Activated CD8-positive, alpha-beta memory T cell treated with anti-CD3 and anti-CD28 coated beads, Interleukin-2, amount 50 U/mL, for 1 hour (primary cell): Measurements from ENCODE around the gene SCAF11.
"Not testable (repeated sequence)": the region's sequence is repeated elsewhere in the genome, so short reads cannot be mapped to it uniquely, and the experiment has no call there.

Experiments used
- DNase-seq: peaks from one replicate; pipeline ENCODE4 v3.0.0-alpha.2; 2020; ENCODE audit errors: extremely low read depth

The SCAF11 gene

DNA sequence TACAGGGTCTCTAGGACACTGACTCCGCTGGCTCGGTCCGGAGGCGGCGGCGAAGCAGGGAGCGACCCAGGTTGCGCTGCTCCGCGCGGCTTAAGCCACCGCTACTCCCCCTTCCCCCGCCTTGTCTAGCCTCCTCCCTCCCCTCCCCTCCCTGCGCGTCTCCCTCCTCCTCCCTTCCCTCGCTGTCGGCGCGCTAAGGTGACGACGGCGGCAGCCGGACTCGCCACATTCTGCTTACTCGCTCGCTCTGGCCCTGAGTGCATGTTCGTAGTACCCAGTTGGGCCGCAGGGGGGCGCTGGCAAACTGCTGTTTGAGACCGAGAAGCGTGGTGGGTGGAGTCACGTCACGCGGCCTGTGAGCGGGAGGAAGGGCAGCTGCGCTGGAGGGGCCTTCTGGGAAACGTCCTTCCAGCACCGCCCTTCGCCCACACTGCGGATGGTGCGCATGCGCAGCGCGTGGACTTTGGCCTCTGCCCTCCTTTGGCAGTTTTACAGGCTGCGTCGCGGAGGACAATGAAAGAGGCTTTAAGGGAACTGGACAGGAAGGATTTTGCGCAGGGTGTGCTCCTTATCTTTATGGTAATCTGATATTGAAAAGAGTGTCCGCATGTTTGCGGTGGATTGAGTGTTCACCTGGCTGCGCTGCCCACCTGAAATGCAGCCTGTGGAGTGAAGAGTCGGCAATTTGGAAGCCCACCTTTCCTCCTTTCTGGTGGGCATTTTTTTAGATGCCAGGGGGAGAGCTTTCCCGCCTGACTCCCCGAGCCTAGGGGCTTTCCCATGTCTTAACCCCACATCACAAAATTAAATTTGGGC, at the start of gene SCAF11:
Gene SCAF11, minus strand, starts transcription at position 107 of the 816 bp plus-strand sequence. CDS start 26,407 bp downstream, outside the sequence.
- peak; percentile 100 for DNase-seq

DNA sequence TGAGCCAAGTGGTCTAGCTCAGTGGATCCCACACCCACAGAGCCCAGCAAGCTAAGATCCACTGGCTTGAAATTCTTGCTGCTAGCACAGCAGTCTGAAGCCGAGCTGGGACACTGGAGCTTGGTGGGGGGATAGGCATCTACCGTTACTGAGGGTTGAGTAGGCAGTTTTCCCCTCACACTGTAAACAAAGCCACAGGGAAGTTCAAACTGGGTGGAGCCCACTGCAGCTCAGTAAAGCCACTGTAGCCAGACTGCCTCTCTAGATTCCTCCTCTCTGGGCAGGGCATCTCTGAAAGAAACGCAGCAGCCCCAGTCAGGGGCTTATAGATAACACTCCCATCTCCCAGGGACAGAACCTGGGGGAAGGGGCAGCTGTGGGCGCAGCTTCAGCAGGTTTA, 46.7 kb upstream of the SCAF11 start:
- not testable (repeated sequence) for DNase-seq

DNA sequence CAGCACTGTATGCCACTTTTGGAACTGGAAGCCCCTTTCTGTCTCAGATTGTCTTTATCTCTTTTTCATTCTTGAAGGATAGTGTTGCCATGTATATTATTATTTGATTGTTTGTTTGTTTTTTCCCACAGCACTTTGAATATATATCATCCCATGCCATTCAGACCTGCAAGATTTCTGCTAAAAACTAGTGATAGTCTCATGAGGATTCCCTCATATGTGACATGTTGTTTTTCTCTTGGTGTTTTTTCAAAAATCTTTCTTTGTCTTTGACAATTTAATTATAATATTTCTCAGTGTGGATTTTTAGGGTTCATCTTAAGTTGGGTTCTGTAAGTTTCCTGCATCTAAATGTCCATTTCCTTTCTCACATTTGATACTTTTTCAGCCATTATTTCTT, 36.8 kb upstream of the SCAF11 start:
- DNase-seq: no peak

GRCh38 chr12:46024099-46024498, 33.7 kb upstream of the SCAF11 start:
- DNase-seq: no peak

DNA sequence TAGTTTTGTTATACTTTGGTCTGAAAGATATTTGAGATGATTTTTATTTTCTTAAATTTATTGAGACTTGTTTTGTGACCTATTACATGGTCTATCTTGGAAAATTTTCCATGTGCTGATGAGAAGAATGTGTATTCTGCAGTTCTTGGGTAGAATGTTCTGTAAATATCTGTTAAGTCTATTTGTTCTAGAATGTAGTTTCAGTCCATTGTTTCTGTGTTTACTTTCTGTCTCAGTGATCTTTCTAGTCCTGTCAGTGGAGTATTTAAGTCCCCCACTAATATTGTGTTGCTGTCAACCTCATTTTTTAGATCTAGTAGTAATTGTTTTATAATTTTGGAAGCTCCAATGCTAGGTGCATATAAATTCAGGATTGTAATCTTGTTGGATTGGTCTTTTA, 30.4 kb upstream of the SCAF11 start:
- no peak for DNase-seq

DNA sequence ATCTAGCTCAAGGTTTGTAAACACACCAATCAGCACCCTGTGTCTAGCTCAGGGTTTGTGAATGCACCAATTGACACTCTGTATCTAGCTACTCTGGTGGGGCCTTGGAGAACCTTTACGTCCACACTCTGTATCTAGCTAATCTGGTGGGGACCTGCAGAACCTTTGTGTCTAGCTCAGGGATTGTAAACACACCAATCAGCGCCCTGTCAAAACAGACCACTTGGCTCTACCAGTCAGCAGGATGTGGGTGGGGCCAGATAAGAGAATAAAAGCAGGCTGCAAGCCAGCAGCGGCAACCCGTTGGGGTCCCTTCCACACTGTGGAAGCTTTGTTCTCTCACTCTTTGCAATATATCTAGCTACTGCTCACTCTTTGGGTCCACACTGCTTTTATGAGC, 28.3 kb upstream of the SCAF11 start:
- not testable (repeated sequence) for DNase-seq

DNA sequence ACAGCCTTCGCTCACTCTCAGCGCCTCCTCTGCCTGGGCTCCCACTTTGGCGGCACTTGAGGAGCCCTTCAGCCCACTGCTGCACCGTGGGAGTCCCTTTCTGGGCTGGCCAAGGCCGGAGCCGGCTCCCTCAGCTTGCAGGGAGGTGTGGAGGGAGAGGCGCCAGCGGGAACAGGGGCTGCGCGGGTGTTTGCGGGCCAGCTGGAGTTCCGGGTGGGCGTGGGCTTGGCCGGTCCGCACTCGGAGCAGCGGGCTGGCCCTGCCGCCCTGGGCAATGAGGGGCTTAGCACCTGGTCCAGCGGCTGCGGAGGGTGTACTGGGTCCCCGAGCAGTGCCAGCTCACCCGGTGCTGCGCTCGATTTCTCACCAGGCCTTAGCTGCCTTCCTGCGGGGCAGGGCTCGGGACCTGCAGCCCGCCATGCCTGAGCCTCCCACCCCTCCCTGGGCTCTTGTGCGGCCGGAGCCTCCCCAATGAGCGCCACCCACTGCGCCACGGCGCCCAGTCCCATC, 27.5 kb upstream of the SCAF11 start:
- not testable (repeated sequence) for DNase-seq

GRCh38 chr12:46005823-46006222, 15.4 kb upstream of the SCAF11 start:
- DNase-seq: no peak

DNA sequence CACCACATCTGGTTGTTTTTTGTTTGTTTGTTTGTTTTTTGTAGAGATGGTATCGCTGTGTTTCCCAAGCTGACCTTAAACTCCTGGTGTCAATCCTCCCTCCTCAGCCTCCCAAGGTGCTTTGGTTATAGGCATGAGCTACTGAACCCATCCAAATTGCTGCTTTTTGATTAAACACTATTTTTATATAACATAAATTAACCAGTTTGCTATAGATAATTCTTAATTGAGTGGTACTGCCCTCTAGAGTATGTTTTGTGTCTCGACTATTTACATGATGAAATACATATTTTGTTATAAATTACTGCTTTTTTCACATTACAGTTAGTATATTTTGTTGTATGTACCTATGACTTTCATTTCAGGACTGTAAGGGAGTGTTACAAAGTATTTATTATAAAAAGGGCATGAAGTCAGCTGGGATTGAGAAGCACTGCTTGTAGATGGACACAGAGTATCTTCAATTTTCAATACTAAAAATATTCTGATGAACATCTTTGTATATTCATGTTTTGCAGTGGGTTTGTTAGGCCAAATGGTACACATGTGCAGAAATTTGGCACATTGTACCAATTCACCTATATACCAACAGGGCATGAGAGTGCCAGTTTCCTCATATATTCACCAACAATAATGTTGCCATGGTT, 14.9 kb upstream of the SCAF11 start:
- no peak for DNase-seq

DNA sequence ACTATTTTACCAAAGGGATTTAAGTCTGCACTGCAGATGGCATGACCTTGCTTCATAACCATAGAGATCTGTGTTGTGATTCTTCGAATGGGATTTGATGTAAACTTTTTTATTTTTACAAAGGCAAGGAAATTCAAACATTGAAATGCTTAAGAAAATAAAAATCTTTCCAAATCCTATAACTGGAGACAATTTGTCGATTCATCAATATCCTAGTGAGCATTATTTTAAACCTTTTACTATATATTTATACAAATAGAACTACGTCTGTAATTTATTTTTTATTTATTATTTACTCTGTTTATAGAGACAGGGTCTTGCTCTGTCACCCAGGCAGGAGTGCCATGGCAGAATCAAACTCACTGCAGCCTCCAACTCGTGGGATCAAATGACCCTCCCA, 14.3 kb upstream of the SCAF11 start:
- no peak for DNase-seq

- DNase-seq: not testable (repeated sequence)
Observed at GRCh38 chr12:46000076-46000475, 9.7 kb upstream of the SCAF11 start.

DNA sequence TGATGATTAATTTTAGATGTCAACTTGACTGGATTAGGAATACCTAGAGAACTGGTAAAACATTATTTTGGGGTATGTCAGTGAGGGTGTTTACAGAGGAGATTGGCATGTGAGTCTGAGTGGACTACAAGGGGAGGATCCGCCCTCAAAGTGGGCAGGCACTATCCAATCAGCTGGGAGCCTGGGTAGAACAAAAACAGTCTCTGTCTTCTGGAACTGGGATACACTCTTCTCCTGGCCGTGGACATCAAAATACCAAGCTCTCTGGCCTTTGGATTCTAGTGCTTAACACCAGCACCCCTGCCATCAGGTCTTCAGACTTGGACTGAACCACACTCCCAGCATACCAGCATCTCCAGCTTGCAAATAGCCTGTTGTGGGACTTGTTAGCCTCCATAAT, 4.4 kb upstream of the SCAF11 start:
- DNase-seq: no peak

DNA sequence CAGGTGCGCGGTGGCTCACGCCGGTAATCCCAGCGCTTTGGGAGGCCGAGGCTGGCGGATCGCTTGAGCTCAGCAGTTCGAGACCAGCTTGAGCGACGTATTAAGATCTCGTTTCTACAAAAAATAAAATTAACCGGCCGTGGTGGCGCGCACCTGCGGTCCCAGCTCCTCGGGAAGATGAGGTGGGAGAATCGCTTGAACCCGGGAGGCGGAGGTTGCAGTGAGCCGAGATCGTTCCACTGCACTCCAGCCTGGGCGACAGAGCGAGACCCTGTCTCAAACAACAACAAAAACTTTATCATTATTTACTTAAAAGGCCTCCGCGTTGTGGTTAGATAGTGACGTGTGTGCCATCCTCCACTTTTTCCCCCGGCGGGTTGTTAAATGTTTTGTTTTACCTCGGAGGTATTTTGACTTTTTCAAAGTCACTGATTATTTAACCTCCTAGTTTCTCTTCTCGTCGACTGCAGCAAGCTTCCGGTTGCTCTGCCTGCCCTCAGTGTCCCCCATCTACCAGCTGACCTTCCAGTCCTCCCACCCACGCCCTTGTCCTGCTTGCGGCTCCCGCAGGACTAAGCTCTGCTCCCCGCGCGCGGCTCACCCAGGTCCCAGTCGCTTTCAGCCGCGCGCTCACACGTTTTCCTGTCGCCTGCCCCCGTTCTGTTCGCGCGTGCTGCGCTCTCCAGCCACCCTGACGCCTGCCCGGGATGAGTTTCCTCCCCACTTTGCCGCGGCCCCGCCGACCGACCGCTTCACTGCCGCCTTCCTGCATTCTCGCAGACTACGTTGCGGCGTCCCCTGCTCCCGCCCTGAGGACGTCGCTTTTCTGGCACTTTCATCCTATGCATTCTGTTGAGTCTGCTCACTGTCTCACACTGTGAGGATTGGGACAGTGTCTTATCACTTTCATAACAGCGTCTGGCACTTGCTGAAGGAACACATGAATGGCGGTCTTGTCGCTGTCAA, 1.2 kb upstream of the SCAF11 start:
- peak; percentile 59 for DNase-seq

DNA sequence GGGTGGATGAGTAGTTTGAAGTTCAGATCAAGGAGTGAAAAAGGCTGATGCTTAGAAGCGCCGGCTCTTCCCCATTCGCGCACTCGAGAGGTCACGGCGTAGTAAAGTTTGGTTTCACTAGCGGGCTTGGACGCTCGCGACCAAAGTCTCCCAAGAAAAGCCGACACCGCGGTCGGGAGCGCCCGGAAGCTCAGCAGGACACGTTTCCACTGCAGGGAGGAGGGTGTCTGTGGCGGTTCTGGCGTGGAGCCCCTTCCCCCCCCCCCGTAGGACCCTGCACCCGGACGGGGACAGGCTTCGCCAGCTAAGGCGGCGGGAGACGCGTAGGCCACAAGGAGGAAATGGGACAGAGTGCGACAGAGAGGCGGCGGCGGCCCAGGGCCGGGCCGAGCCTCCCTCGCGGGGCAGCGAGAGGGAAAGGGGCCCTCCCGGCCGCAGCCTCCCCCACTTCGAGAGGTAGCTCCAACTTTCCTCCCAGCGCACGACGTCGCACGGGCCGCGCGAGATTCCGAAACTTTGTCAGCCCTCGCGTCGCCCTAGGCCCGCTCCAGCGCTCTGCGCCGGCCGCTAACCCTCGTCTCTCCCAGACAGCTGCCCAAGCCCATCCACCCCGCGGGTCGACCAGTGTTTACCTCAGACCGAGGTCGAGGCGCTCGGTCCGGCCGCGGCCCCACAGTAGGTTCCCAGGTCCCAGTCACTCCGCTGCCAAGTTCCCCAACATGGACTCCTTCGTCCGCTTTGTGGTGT, 480 bp downstream of the SCAF11 start:
- peak; percentile 23 for DNase-seq

DNA sequence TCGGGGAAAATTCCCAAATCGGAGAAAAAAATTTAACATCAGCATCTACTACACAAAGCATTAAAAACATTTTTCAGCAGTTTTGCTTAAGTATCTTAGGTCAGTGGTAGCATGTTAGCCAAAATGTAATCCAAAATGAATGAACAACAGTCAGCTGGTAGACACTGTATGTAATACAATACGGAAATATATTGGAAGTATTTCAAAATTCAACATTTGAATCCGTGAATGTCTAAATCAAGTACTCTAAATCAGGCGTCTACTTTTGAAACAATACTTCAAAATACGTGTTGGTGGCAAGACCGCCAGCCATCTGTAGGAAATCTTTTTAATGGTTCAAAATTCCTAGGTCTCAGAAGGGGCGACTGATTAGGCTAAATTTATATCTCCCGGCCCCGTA, 1.1 kb downstream of the SCAF11 start:
- no peak for DNase-seq

DNA sequence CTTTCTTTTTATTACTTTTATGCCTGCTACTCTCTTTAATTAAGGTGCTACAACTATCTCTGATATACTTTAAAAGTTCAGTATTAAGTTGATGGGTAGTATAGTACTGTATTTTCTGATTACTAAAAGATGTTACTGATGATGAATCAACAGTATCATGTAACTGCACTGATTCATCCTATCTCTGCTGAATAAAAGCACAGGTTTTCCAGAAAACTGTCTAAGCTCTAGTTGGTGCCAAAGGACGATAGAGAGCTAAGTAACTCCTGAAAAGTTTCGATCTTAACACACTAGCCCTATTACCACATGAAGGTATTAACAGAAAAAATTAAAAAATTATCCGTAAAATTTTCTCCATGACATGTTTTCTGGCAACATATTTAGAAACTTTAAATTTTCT, 2.1 kb downstream of the SCAF11 start:
- DNase-seq: no peak

- no peak for DNase-seq
Observed at GRCh38 chr12:45987340-45987727, 3.0 kb downstream of the SCAF11 start.

GRCh38 chr12:45986641-45987339, 3.6 kb downstream of the SCAF11 start:
- DNase-seq: no peak

- no peak for DNase-seq
Observed at GRCh38 chr12:45981075-45981837, 9.1 kb downstream of the SCAF11 start.

- DNase-seq: no peak
Observed at GRCh38 chr12:45980540-45980939, 9.8 kb downstream of the SCAF11 start.
